ENCODE data around the gene AKR1A1.

AKR1A1 gene

DNA sequence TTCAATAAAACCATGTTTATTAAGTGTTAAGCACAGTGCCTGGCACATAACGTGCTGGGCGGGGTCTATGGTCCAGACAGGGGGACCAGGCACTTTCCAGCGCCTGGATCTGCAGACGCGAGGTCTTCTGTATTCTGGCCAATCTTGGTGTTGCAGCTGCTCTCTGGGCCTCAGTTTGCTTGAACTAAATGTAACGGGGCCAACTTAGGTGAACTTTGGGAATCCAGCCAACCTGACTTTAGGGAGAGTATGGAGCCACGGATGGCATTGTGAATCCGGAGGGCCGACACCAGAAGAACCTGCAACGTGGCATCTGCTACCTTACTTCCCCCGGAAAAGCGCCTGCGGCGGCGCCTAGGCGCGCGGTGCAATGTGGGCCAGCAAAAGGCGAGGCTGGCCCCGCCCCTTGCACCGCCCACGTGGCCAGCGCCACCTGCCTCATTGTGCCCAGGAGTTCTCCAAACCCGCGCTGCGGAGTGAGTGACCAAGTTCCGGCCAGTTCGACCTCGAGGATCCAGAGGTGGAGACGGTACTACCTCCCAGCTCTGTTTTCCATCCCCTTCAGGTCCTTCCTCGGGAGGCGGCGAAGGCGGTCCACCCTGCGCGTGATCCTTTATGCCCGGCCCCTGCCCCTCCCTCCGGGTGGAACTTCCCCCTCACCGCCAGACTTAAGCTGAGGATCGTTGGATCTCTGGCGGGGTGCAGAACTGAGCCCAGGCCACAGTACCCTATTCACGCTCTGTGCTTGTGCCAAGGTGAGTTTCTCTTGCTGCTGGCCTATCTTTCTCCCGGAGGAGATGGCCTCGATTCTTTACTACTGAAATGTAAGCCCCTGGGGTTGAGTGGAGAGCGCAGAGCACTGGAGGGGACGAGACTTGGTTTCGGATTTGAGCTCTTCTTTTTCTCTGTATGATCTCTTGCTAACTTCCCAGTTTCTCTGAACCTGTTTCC lies at the start of gene AKR1A1:
Gene AKR1A1, plus strand, starts transcription at position 426 of the 951 bp plus-strand sequence. CDS start 10,969 bp downstream, outside the sequence.
- Histone ChIP-seq H3K36me3 (peaks cover 32 to 40% (median 36%) of the 10 kb centered on the region in 11 experiments), H3K27me3 (no peaks in the 10 kb centered on the region), H3K27ac (peak within 1 kb of the TSS; percentile 61 to 89 (median 83)), H3K9me3 (replicated peaks in 1 of 11) (no peaks in the 10 kb centered on the region), H3K4me1 (peaks cover 62 to 79% (median 72%) of the 10 kb centered on the region in 10 experiments), H3K9ac (peak within 1 kb of the TSS; percentile 72 to 87 (median 83)), H3K4me3 (peak within 1 kb of the TSS; percentile 68 to 82 (median 76)), H3K4me2 (peak within 1 kb of the TSS; percentile 78 to 99 (median 94)), H4K20me1 (peaks cover 0 to 40% (median 18%) of the 10 kb centered on the region in 11 experiments; a peak in 13 of 22 replicates)
- no peak for TF ChIP-seq Cebpa-rat (IDR thresholded peaks at IDR 0.05)

GRCh38 chr1:45501505-45501859 lies 49.1 kb upstream of the AKR1A1 start:
- peaks cover 0 to 26% (median 8%) of the 10 kb centered on the region in 11 experiments; a peak in 9 of 22 replicates for H3K36me3 ChIP-seq
- H3K4me2 ChIP-seq: peak overlapping the region; percentile 45 to 99 (median 87); a peak in 21 of 22 replicates
- peaks cover 23 to 28% (median 26%) of the 10 kb centered on the region in 10 experiments for H3K4me1 ChIP-seq
- peaks cover 0 to 5% (median 0%) of the 10 kb centered on the region in 11 experiments; a peak in 1 of 22 replicates for H3K9me3 ChIP-seq (replicated peaks in 1 of 11)
- peaks cover 0 to 7% (median 1%) of the 10 kb centered on the region in 11 experiments; a peak in 5 of 22 replicates for H4K20me1 ChIP-seq
- peak overlapping the region in 1 of 10 experiments; percentile 79; a peak in 1 of 20 replicates for H3K4me3 ChIP-seq
- no peak overlapping the region for H3K27ac ChIP-seq
- TF ChIP-seq Cebpa-rat (IDR thresholded peaks at IDR 0.05): no peak
- H3K9ac ChIP-seq: no peak overlapping the region
- H3K27me3 ChIP-seq: no peaks in the 10 kb centered on the region

DNA sequence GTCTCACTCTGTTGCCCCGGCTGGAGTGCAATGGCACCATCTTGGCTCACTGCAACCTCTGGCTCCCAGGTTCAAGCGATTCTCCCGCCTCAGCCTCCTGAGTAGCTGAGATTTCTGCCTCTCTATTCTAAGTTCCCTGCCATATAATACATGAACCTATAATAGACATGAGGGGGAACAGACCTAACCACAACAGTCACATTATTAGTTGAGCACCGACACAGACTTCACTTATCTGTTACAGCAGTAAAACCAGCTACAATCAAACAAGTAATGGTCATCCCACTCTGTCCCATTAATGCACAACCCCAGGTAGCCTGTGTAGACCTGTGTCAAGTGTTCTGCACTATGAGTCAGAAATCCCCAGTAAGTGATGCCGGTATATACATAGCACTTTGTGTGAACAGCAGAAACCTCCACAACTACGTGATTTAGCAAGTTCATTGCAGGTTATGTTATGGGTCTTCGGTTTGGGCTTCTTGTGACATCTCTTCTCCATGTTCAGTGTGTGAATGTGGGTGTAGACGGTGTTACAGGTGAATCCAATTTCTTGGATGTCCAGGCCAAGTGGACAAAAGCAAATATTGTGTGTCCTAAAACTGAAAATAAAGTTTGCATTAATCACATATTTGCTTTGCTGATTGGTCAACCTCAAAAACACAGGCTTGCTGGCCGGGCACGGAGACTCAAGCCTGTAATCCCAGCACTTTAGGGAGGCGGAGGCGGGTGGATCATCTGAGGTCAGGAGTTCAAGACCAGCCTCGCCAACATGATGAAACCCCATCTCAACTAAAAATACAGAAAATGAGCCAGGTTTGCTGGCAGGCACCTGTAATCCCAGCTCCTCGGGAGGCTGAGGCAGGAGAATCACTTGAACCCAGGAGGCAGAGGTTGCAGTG lies 46.9 kb upstream of the AKR1A1 start:
- no peak overlapping the region for H3K9ac ChIP-seq
- no peak overlapping the region for H3K4me3 ChIP-seq
- H3K27ac ChIP-seq: no peak overlapping the region
- H3K27me3 ChIP-seq: no peaks in the 10 kb centered on the region
- H3K36me3 ChIP-seq: peaks cover 2 to 45% (median 21%) of the 10 kb centered on the region in 11 experiments; a peak in 20 of 22 replicates
- TF ChIP-seq Cebpa-rat (IDR thresholded peaks at IDR 0.05): no peak
- H3K4me1 ChIP-seq: peaks cover 22 to 25% (median 24%) of the 10 kb centered on the region in 10 experiments
- H3K4me2 ChIP-seq: no peak overlapping the region
- no peaks in the 10 kb centered on the region for H3K9me3 ChIP-seq (replicated peaks in 1 of 11)
- H4K20me1 ChIP-seq: peaks cover 14 to 29% (median 24%) of the 10 kb centered on the region in 11 experiments; a peak in 19 of 22 replicates

- Histone ChIP-seq H3K27me3 (no peaks in the 10 kb centered on the region), H4K20me1 (peaks cover 49 to 64% (median 59%) of the 10 kb centered on the region in 11 experiments), H3K4me3 (no peak overlapping the region), H3K4me1 (no peaks in the 10 kb centered on the region), H3K4me2 (no peak overlapping the region), H3K9me3 (replicated peaks in 1 of 11) (no peaks in the 10 kb centered on the region), H3K27ac (peak overlapping the region in 2 of 11 experiments; percentile 6 to 26; a peak in 3 of 22 replicates), H3K9ac (no peak overlapping the region; a peak in 1 of 22 replicates), H3K36me3 (peaks cover 37 to 80% (median 56%) of the 10 kb centered on the region in 11 experiments)
- no peak for TF ChIP-seq Cebpa-rat (IDR thresholded peaks at IDR 0.05)
These were observed 43.4 kb upstream of the AKR1A1 start for GRCh38 chr1:45507195-45507594.

- no peak overlapping the region for H3K4me2 ChIP-seq
- H3K36me3 ChIP-seq: peaks cover 44 to 82% (median 61%) of the 10 kb centered on the region in 11 experiments
- H3K9ac ChIP-seq: no peak overlapping the region; a peak in 1 of 22 replicates
- TF ChIP-seq Cebpa-rat (IDR thresholded peaks at IDR 0.05): no peak
- no peaks in the 10 kb centered on the region for H3K9me3 ChIP-seq (replicated peaks in 1 of 11)
- H3K27ac ChIP-seq: peak overlapping the region in 2 of 11 experiments; percentile 6 to 10; a peak in 1 of 22 replicates
- H3K4me1 ChIP-seq: no peaks in the 10 kb centered on the region
- no peak overlapping the region for H3K4me3 ChIP-seq
- peaks cover 56 to 71% (median 66%) of the 10 kb centered on the region in 11 experiments for H4K20me1 ChIP-seq
- no peaks in the 10 kb centered on the region for H3K27me3 ChIP-seq
These were observed 42.7 kb upstream of the AKR1A1 start for GRCh38 chr1:45507893-45508292.

- no peak for TF ChIP-seq Cebpa-rat (IDR thresholded peaks at IDR 0.05)
- Histone ChIP-seq H3K27me3 (no peaks in the 10 kb centered on the region), H3K9ac (no peak overlapping the region; a peak in 1 of 22 replicates), H3K4me2 (no peak overlapping the region), H4K20me1 (peaks cover 62 to 78% (median 72%) of the 10 kb centered on the region in 11 experiments), H3K4me3 (no peak overlapping the region), H3K9me3 (replicated peaks in 1 of 11) (no peaks in the 10 kb centered on the region), H3K36me3 (peaks cover 51 to 84% (median 66%) of the 10 kb centered on the region in 11 experiments), H3K4me1 (no peaks in the 10 kb centered on the region), H3K27ac (peak overlapping the region in 2 of 11 experiments; percentile 6 to 22; a peak in 1 of 22 replicates)
These were observed 42.1 kb upstream of the AKR1A1 start for GRCh38 chr1:45508295-45509151.

DNA sequence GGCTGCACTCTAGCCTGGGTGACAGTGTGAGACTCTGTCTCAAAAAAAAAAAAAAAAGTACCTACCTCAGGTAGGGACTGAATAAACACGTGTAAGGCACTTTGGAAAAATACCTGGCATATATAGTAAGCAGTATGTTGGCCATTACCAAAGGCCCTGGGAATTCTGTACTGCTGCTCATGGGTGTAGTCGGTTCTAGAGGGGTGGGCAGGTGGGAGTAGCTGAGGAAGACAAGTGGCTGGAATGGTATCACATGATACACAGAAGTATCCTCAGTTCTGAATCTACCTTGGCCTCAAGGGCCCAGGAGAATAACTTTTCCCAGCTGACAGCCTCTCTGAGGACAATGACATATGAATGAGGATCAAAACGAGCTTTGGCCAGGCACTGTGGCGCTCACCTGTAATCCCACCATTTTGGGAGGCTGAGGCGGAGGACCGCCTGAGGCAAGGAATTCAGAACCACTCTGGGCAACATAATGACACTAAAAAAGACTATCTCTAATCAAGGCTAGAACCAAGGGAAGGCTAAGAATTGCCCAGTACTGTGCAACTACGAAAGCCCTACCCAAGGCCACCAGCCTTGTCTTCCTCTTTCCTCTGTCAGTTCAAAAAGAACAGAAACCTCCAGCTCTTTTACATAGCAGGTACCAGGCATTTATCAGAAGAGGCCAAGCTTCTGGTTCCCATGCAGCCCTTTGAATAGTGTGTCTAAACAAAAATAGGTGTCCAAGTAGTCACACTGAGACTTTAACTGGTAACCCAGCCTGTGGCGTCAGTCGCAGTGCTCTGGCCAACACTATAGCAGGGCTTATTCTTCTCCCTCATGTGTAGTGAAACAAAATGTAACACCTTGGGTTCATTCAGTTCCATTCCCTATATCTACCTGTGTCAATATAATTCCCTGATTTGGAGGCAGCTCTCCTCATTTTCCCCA lies 40.3 kb upstream of the AKR1A1 start:
- no peaks in the 10 kb centered on the region for H3K9me3 ChIP-seq (replicated peaks in 1 of 11)
- H4K20me1 ChIP-seq: peaks cover 80 to 95% (median 90%) of the 10 kb centered on the region in 11 experiments
- no peak for TF ChIP-seq Cebpa-rat (IDR thresholded peaks at IDR 0.05)
- H3K27ac ChIP-seq: no peak overlapping the region; a peak in 1 of 22 replicates
- H3K4me2 ChIP-seq: no peak overlapping the region
- no peaks in the 10 kb centered on the region for H3K27me3 ChIP-seq
- H3K36me3 ChIP-seq: peaks cover 68 to 85% (median 81%) of the 10 kb centered on the region in 11 experiments
- H3K4me1 ChIP-seq: peaks cover 0 to 17% (median 11%) of the 10 kb centered on the region in 10 experiments; a peak in 13 of 20 replicates
- no peak overlapping the region for H3K4me3 ChIP-seq
- peak overlapping the region in 1 of 11 experiments; percentile 31; a peak in 1 of 22 replicates for H3K9ac ChIP-seq
